Gastroesophageal sphincter (tissue), 4 donors: ENCODE data around the gene USP12. TPM values are rescaled to one million over a fixed set of nuclear protein-coding genes. Genes with fewer than 3 reads are reported as not detected.
A peak's percentile ranks its signal among the peaks of the same experiment; 100 is the strongest.

Experiments
- ATAC-seq: fragments of 150-250 bp; one replicate; pipeline ENCODE4 v1.9.1; 2016; ENCODE audit warnings: mild to moderate bottlenecking, moderate library complexity
- H3K27ac ChIP-seq, 4 donors: fragments of 200-600 bp; sonication (generic) in 3 of 4; 1 replicate in 3 of 4; 2 replicates in 1 of 4; pipeline ENCODE4 v1.5.1; 2016 to 2019
- H3K27me3 ChIP-seq: fragments of 200-600 bp; sonication (generic); one replicate; pipeline ENCODE4 v1.5.1; 2019
- H3K36me3 ChIP-seq, 2 donors: fragments of 200-600 bp; sonication (generic); one replicate each; pipeline ENCODE4 v1.5.1; 2019; ENCODE audit warnings: control low read depth in 1 of 2
- H3K4me1 ChIP-seq, 3 donors: fragments of 200-600 bp; sonication (generic); 1 replicate in 2 of 3; 2 replicates in 1 of 3; pipeline ENCODE4 v1.5.1; 2016 to 2019; ENCODE audit warnings: control low read depth in 2 of 3
- H3K4me3 ChIP-seq, 2 donors: fragments of 200-600 bp; sonication (generic); one replicate each; pipeline ENCODE4 v1.5.1; 2019; ENCODE audit warnings: mild to moderate bottlenecking in 1 of 2, moderate library complexity in 1 of 2
- H3K9me3 ChIP-seq, 3 donors: fragments of 200-600 bp; sonication (generic); one replicate each; pipeline ENCODE4 v1.5.1; 2017 to 2019; ENCODE audit warnings: control low read depth in 2 of 3
- EP300 ChIP-seq: sonication (generic); formaldehyde crosslinking; IDR thresholded peaks from one replicate; pipeline ENCODE4 v1.6.1; 2017; ENCODE audit warnings: antibody characterized with exemption, mild to moderate bottlenecking
- POLR2A ChIP-seq, 2 donors: fragments of 450-650 bp; IDR thresholded peaks; one replicate each; pipeline ENCODE4 v1.6.1; 2017; ENCODE audit warnings: antibody characterized with exemption in 2 of 2, mild to moderate bottlenecking in 2 of 2, moderate library complexity in 1 of 2
- POLR2AphosphoS5 ChIP-seq: sonication (generic); formaldehyde crosslinking; IDR thresholded peaks from one replicate; pipeline ENCODE4 v1.6.1; 2017; ENCODE audit warnings: antibody characterized with exemption
- WGBS, 2 donors: methylation state at CpG; one replicate each; pipeline ENCODE4 v1.1.5; 2018; ENCODE audit warnings: low coverage in 1 of 2; 5-methylcytosine and 5-hydroxymethylcytosine counted together
- total RNA-seq, 4 donors: library from RNA; depleted of rRNA; stranded (reverse); fragments of >200 nt; gene quantifications; one replicate each; pipeline ENCODE4 v1.1.0, GENCODE V29; 2016
- TF ChIP-seq, protein P1 (sequence below), 4 experiments: fragments of 200-600 bp in 2 of 4; fragments of 450-650 bp in 2 of 4; sonication (generic) in 1 of 4; IDR thresholded peaks; one replicate each; pipeline ENCODE4 v1.5.1; 2017 to 2019; ENCODE audit warnings: antibody characterized with exemption in 4 of 4, mild to moderate bottlenecking in 2 of 4, moderate library complexity in 2 of 4

The USP12 gene
- total RNA-seq, 4 donors from 2014 or later, result 55.7 to 116 (median 78.8) TPM

DNA sequence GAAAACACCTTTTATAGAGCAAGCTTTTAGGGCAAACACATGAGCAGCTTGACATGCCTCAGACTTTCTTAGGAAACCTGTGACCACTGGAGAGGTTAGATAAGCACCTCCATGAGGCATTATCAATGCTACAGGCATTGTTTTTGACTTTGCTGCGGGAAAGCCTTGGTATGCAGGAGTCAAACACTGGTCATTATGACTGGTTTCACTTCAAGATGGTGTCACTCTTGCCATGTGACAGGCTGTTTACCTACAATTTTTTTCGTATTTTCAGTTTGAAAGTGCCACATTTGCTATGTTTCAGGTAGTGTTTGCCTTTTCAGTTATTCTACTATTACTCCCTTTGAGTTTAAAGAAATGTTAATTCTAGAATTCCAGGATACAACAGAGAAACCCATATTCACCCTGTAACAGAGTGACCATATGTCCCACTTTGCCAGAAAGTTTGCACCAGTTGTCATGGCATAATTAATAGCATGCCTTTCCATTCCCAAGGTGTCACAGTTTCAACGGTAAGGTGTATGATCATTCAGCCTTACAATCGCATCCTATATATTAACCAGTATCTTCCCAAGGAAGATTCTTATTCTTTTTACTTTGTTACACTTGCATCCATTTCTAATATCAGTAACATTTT, 33.0 kb downstream of the USP12 start:
- TF ChIP-seq, protein P1, sequence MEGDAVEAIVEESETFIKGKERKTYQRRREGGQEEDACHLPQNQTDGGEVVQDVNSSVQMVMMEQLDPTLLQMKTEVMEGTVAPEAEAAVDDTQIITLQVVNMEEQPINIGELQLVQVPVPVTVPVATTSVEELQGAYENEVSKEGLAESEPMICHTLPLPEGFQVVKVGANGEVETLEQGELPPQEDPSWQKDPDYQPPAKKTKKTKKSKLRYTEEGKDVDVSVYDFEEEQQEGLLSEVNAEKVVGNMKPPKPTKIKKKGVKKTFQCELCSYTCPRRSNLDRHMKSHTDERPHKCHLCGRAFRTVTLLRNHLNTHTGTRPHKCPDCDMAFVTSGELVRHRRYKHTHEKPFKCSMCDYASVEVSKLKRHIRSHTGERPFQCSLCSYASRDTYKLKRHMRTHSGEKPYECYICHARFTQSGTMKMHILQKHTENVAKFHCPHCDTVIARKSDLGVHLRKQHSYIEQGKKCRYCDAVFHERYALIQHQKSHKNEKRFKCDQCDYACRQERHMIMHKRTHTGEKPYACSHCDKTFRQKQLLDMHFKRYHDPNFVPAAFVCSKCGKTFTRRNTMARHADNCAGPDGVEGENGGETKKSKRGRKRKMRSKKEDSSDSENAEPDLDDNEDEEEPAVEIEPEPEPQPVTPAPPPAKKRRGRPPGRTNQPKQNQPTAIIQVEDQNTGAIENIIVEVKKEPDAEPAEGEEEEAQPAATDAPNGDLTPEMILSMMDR (IDR thresholded peaks at IDR 0.05), result no peak
- TF ChIP-seq POLR2AphosphoS5 (no peak), POLR2A (IDR thresholded peaks at IDR 0.05) (no peak), EP300 (no peak)
- H3K4me3 ChIP-seq, result no peak overlapping the region
- 85 to 89% methylated on average over 4 of the region's 4 CpGs for WGBS, 2 donors
- no peak for ATAC-seq
- H3K9me3 ChIP-seq, result peaks cover 0 to 4% (median 0%) of the 10 kb centered on the region in 3 donors
- H3K36me3 ChIP-seq, result no peaks in the 10 kb centered on the region
- H3K27ac ChIP-seq, result no peak overlapping the region
- peaks cover 5 to 65% (median 5%) of the 10 kb centered on the region in 3 donors for H3K4me1 ChIP-seq
- no peaks in the 10 kb centered on the region for H3K27me3 ChIP-seq

DNA sequence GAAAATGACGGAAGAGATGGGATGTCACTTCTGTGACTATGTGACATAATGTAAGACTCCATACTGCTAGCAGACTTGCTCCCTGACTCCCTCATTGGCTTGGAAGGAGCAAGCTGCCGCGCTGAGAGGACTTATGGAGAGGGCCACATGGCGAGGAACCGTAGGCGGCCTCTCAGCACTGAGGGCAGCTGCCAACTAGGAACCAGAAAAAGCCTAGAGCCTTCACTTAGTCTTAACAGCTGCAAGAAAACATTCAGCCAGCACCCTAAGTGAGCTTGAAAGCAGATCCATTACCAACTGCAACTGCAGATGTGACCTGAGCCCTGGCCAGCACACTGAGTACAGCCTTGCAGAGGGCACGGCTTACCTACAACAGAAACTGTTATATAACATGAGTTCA, 33.9 kb downstream of the USP12 start:
- 60 to 78% methylated on average over 1 to 7 of the region's 7 CpGs for WGBS, 2 donors
- Histone ChIP-seq H3K27me3 (no peaks in the 10 kb centered on the region), H3K4me1 (peaks cover 5 to 73% (median 5%) of the 10 kb centered on the region in 3 donors), H3K27ac (peak overlapping the region in 1 of 4 donors; percentile 3), H3K4me3 (no peak overlapping the region), H3K36me3 (no peaks in the 10 kb centered on the region), H3K9me3 (peaks cover 0 to 4% (median 0%) of the 10 kb centered on the region in 3 donors)
- TF ChIP-seq EP300 (no peak), POLR2AphosphoS5 (no peak), POLR2A (IDR thresholded peaks at IDR 0.05) (no peak)
- TF ChIP-seq, protein P1 (IDR thresholded peaks at IDR 0.05), result no peak
- no peak for ATAC-seq

DNA sequence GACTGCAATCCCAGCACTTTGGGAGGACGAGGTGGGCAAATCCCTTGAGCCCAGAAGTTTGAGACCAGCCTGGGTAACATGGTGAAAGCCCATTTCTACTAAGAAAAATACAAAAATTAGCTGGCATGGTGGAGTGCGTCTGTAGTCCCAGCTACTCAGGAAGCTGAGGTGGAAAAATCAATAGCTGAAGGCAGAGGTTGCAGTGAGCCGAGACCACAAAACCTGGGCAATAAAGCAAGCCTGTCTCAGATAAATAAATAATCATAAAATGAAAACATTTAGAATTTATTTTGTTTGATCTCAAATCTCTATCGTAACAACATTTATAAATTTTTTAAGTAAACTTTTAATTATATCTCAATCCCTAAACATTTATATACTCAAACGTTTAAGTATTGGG, 36.6 kb downstream of the USP12 start:
- H3K36me3 ChIP-seq, result no peaks in the 10 kb centered on the region
- peaks cover 5 to 96% (median 13%) of the 10 kb centered on the region in 3 donors for H3K4me1 ChIP-seq
- H3K27ac ChIP-seq, result no peak overlapping the region
- peaks cover 0 to 1% (median 0%) of the 10 kb centered on the region in 3 donors for H3K9me3 ChIP-seq
- TF ChIP-seq POLR2AphosphoS5 (no peak), POLR2A (IDR thresholded peaks at IDR 0.05) (no peak), EP300 (no peak)
- TF ChIP-seq, protein P1 (IDR thresholded peaks at IDR 0.05), result no peak
- H3K4me3 ChIP-seq, result no peak overlapping the region
- no peak for ATAC-seq
- no peaks in the 10 kb centered on the region for H3K27me3 ChIP-seq
- 68 to 79% methylated on average over 4 to 5 of the region's 5 CpGs for WGBS, 2 donors

DNA sequence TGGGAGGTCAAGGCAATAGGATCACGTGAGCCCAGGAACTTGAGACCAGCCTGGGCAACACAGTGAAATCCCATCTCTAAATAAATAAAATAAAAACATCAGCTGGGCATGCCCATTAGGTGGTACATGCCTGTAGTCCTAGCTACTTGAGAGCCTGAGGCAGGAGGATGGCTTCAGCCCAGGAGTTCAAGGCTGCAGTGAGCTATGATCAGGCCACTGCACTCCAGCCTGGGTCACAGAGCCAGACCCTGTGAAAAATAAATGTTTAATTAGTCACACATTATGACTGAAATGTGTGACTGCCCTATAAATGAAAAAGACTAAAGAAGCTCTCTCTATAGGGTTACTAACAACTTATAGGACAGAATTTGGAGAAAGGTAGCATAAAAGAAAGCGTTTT, 37.7 kb downstream of the USP12 start:
- ATAC-seq, result no peak
- Histone ChIP-seq H3K4me1 (peaks cover 5 to 96% (median 13%) of the 10 kb centered on the region in 3 donors), H3K27ac (peak overlapping the region in 1 of 4 donors; percentile 2), H3K4me3 (no peak overlapping the region), H3K36me3 (no peaks in the 10 kb centered on the region), H3K27me3 (no peaks in the 10 kb centered on the region), H3K9me3 (peaks cover 0 to 6% (median 0%) of the 10 kb centered on the region in 3 donors)
- 96 to 100% methylated on average over 2 of the region's 2 CpGs for WGBS, 2 donors
- no peak for TF ChIP-seq POLR2A (IDR thresholded peaks at IDR 0.05)
- TF ChIP-seq POLR2AphosphoS5, result no peak
- TF ChIP-seq EP300, result no peak
- TF ChIP-seq, protein P1 (IDR thresholded peaks at IDR 0.05), result no peak

DNA sequence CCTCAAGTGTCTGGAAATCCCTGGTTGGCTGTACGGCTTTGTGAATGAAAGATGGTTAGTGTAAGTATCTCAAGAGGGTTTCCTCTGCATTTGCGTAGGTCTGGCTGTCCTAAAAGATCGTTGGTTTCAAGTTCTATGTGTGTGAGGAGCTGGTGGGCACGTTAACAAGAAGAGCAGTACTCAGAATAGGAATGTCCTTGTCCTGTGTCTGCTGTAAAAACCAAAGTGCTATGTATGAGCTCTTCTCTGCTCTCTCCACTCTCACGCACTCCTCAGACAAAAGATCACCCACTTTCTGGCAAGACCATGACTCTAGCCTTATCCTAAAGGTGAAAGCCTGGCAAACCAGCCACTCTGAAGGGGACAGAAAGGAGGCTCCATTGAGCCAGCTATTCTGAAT, 39.1 kb downstream of the USP12 start:
- peaks cover 0 to 6% (median 0%) of the 10 kb centered on the region in 3 donors for H3K9me3 ChIP-seq
- H3K4me3 ChIP-seq, result no peak overlapping the region
- ATAC-seq, result no peak
- peaks cover 6 to 96% (median 18%) of the 10 kb centered on the region in 3 donors for H3K4me1 ChIP-seq
- no peak overlapping the region for H3K27ac ChIP-seq
- 86 to 100% methylated on average over 1 to 5 of the region's 5 CpGs for WGBS, 2 donors
- TF ChIP-seq, protein P1 (IDR thresholded peaks at IDR 0.05), result no peak
- TF ChIP-seq POLR2A (IDR thresholded peaks at IDR 0.05) (no peak), EP300 (no peak), POLR2AphosphoS5 (no peak)
- no peaks in the 10 kb centered on the region for H3K27me3 ChIP-seq
- no peaks in the 10 kb centered on the region for H3K36me3 ChIP-seq
